B cell (primary cell): ENCODE results near the gene ZNF786. TPM values are rescaled to one million over a fixed set of nuclear protein-coding genes. Genes with fewer than 3 reads are reported as not detected.

Experiments used
- ATAC-seq: fragments of 200-7000 bp; cut with Tn5 transposase; one replicate; pipeline ENCODE4 v1.10.0; 2021; ENCODE audit warnings: low read depth, mild to moderate bottlenecking, moderate number of reproducible peaks, moderate library complexity
- CTCF ChIA-PET: fragments of 350-600 bp; sonication (Branson Sonifier 250); formaldehyde crosslinking; loops from one replicate; lab custom pipeline; 2021; ENCODE audit warnings: antibody characterized with exemption, inconsistent platforms; lab: Charles Lee
- POLR2A ChIA-PET: fragments of 350-600 bp; sonication (Branson Sonifier 250); formaldehyde crosslinking; loops from one replicate; lab custom pipeline; 2021; ENCODE audit warnings: antibody characterized with exemption; lab: Charles Lee
- DNase-seq: peaks from one replicate; pipeline ENCODE4 v3.0.0; 2013
- H2AFZ ChIP-seq: 2 replicates; pipeline ENCODE4 v1.6.1; 2012; ENCODE audit warnings: mild to moderate bottlenecking, low read depth, low read length; ENCODE audit not compliant: insufficient read depth, poor library complexity, severe bottlenecking
- H3K27ac ChIP-seq, 2 donors: 1 replicate in 1 of 2; 2 replicates in 1 of 2; pipeline ENCODE4 v1.5.1; 2012 to 2013; ENCODE audit warnings: low read length in 2 of 2, mild to moderate bottlenecking in 2 of 2, moderate library complexity in 1 of 2
- H3K27me3 ChIP-seq, 4 experiments: fragments of 200-600 bp in 1 of 4; sonication (generic) in 1 of 4; replicated peaks in 1 of 4; 1 replicate in 2 of 4; 2 replicates in 2 of 4; pipeline versions ENCODE4 v1.6.1 to v1.7.0; 2013 to 2016; ENCODE audit warnings: low read length in 3 of 4, mild to moderate bottlenecking in 2 of 4, mixed read lengths in 1 of 4, moderate library complexity in 1 of 4; ENCODE audit not compliant: insufficient read depth in 4 of 4, control insufficient read depth in 3 of 4; ENCODE audit errors: control extremely low read depth in 1 of 4
- H3K36me3 ChIP-seq, 2 experiments: replicated peaks in 1 of 2; 1 replicate in 1 of 2; 2 replicates in 1 of 2; pipeline versions ENCODE4 v1.6.1 to v1.7.1; 2013; ENCODE audit warnings: low read length in 1 of 2; ENCODE audit not compliant: insufficient read depth in 2 of 2, control insufficient read depth in 1 of 2; ENCODE audit errors: control extremely low read depth in 1 of 2, extremely low read depth in 1 of 2
- H3K4me1 ChIP-seq, 2 donors: fragments of 200-600 bp in 1 of 2; sonication (generic) in 1 of 2; 1 replicate in 1 of 2; 2 replicates in 1 of 2; pipeline versions ENCODE4 v1.5.1 to v1.6.1; 2013 to 2017; ENCODE audit warnings: low read length in 2 of 2; ENCODE audit not compliant: control insufficient read depth in 2 of 2, insufficient read depth in 2 of 2
- H3K4me2 ChIP-seq: replicated peaks from 2 replicates; pipeline ENCODE3; 2012; ENCODE audit warnings: mild to moderate bottlenecking, low read depth, low read length; ENCODE audit not compliant: poor library complexity, severe bottlenecking
- H3K4me3 ChIP-seq, 5 experiments: fragments of 200-600 bp in 1 of 5; sonication (generic) in 1 of 5; 1 replicate in 3 of 5; 2 replicates in 2 of 5; pipeline versions ENCODE4 v1.5.1 to v1.7.0; 2011 to 2016; ENCODE audit warnings: low read length in 4 of 5, mild to moderate bottlenecking in 4 of 5, low read depth in 2 of 5, control low read depth in 1 of 5, moderate library complexity in 1 of 5; ENCODE audit not compliant: insufficient read depth in 1 of 5; ENCODE audit errors: control extremely low read depth in 1 of 5, extremely low read depth in 1 of 5
- H3K79me2 ChIP-seq: fragments of 200-600 bp; sonication (generic); one replicate; pipeline ENCODE4 v1.6.0; 2016; ENCODE audit warnings: low read length; ENCODE audit not compliant: control insufficient read depth, insufficient read depth
- H3K9ac ChIP-seq: fragments of 200-600 bp; sonication (generic); 2 replicates; pipeline ENCODE4 v1.6.1; 2017; ENCODE audit warnings: mild to moderate bottlenecking, low read length, moderate library complexity
- H3K9me3 ChIP-seq, 3 donors: one replicate each; pipeline versions ENCODE4 v1.6.1 to v1.7.1; 2013; ENCODE audit warnings: low read length in 2 of 3; ENCODE audit not compliant: control insufficient read depth in 2 of 3, insufficient read depth in 1 of 3; ENCODE audit errors: control extremely low read depth in 1 of 3
- H4K20me1 ChIP-seq: 2 replicates; pipeline ENCODE4 v1.6.0; 2012; ENCODE audit warnings: mild to moderate bottlenecking, low read length; ENCODE audit not compliant: insufficient read depth, control insufficient read depth, poor library complexity, severe bottlenecking
- H3K27ac Mint-ChIP-seq: one replicate; pipeline ENCODE4 v1.8.0; 2021; ENCODE audit warnings: mixed read lengths
- H3K27me3 Mint-ChIP-seq: one replicate; pipeline ENCODE4 v1.8.0; 2021; ENCODE audit warnings: mixed read lengths
- H3K4me1 Mint-ChIP-seq: one replicate; pipeline ENCODE4 v1.8.0; 2021; ENCODE audit warnings: mixed read lengths
- H3K4me3 Mint-ChIP-seq: one replicate; pipeline ENCODE4 v1.8.0; 2021; ENCODE audit warnings: mixed read lengths
- H3K9me3 Mint-ChIP-seq: one replicate; pipeline ENCODE4 v1.8.0; 2022; ENCODE audit warnings: mixed read lengths; ENCODE audit not compliant: insufficient read depth
- EZH2 ChIP-seq: IDR thresholded peaks from 2 replicates; pipeline ENCODE4 v1.6.1; 2012; ENCODE audit warnings: borderline replicate concordance, low read depth, mild to moderate bottlenecking, moderate library complexity, low read length; ENCODE audit not compliant: insufficient read depth, poor library complexity, severe bottlenecking
- WGBS: methylation state at CpG from one replicate; pipeline ENCODE4 v1.1.5; 2013; ENCODE audit warnings: missing lambda C conversion rate; ENCODE audit not compliant: insufficient coverage; 5-methylcytosine and 5-hydroxymethylcytosine counted together
- intact Hi-C: fragments of 100-400 bp; cut with micrococcal nuclease; formaldehyde crosslinking; loops from one replicate; pipeline ENCODE4 v1.10.0; 2022
- polyA plus RNA-seq: library from polyadenylated mRNA; depleted of rRNA; stranded (reverse); fragments of >200 nt; gene quantifications from 2 replicates; pipeline ENCODE4 v1.2.3, GENCODE V29; 2012
- total RNA-seq, 2 donors: library from RNA; stranded (reverse); fragments of 120-200 nt in 1 of 2; gene quantifications; 1 replicate in 1 of 2; 2 replicates in 1 of 2; pipeline versions ENCODE4 v1.2.3 to v1.2.4, GENCODE V29; 2013 to 2022
- TF ChIP-seq, protein P1 (sequence below): fragments of 200-600 bp; IDR thresholded peaks from one replicate; pipeline ENCODE4 v1.8.0; 2022; ENCODE audit warnings: antibody characterized with exemption, mild to moderate bottlenecking

ZNF786 gene
- total and polyA plus RNA-seq, 2 donors (not counting 1 experiment from before 2014, with no cell fraction given): 6.4 to 14.7 TPM

DNA sequence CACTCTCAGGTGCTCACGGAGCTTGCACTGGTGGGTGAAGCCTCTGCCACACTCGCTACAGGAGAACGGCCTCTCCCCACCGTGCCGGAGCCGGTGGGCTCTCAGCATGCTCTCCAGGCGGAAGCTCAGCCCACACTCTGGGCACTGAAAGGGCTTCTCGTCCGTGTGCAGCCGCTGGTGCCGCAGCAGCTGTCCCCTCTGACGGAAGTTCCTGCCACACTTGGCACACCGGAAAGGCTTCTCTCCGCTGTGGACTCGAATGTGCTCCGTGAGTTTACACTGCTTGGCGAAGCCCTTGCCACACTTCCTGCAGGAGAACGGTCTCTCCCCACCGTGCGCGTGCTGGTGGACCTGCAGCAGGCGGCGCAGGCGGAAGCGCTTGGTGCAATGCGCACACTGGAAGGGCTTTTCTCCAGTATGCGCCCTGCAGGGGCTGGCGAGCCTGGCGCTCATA, 19.3 kb downstream of the ZNF786 start:
- WGBS: 97% methylated on average over 29 of the region's 29 CpGs
- Histone ChIP-seq H3K4me2 (no peak overlapping the region), H3K36me3 (peaks cover 0 to 33% of the 10 kb centered on the region in 2 experiments), H3K27me3 (no peaks in the 10 kb centered on the region), H3K4me1 (no peaks in the 10 kb centered on the region), H2AFZ (no peak overlapping the region), H4K20me1 (no peaks in the 10 kb centered on the region), H3K27ac (no peak overlapping the region), H3K79me2 (no peaks in the 10 kb centered on the region), H3K9me3 (peaks cover 0 to 10% (median 0%) of the 10 kb centered on the region in 3 donors), H3K4me3 (peak overlapping the region in 1 of 5 experiments; percentile 5), H3K9ac (no peak overlapping the region)
- TF ChIP-seq EZH2: no peak
- TF ChIP-seq, protein P1, sequence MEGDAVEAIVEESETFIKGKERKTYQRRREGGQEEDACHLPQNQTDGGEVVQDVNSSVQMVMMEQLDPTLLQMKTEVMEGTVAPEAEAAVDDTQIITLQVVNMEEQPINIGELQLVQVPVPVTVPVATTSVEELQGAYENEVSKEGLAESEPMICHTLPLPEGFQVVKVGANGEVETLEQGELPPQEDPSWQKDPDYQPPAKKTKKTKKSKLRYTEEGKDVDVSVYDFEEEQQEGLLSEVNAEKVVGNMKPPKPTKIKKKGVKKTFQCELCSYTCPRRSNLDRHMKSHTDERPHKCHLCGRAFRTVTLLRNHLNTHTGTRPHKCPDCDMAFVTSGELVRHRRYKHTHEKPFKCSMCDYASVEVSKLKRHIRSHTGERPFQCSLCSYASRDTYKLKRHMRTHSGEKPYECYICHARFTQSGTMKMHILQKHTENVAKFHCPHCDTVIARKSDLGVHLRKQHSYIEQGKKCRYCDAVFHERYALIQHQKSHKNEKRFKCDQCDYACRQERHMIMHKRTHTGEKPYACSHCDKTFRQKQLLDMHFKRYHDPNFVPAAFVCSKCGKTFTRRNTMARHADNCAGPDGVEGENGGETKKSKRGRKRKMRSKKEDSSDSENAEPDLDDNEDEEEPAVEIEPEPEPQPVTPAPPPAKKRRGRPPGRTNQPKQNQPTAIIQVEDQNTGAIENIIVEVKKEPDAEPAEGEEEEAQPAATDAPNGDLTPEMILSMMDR: no peak
- H3K27ac Mint-ChIP-seq: no peak overlapping the region
- DNase-seq (no peak), ATAC-seq (no peak)
- H3K9me3 Mint-ChIP-seq: no peaks in the 10 kb centered on the region
- no peaks in the 10 kb centered on the region for H3K27me3 Mint-ChIP-seq
- POLR2A ChIA-PET: no interaction called here
- H3K4me1 Mint-ChIP-seq: peaks cover 3% of the 10 kb centered on the region
- H3K4me3 Mint-ChIP-seq: no peak overlapping the region
- intact Hi-C loops: no loop called here
- CTCF ChIA-PET: interaction anchor here (3.2 kb wide), 1 partner anchor 66 kb away, joined by 7 read pairs; no protein-coding TSS in a partner anchor

DNA sequence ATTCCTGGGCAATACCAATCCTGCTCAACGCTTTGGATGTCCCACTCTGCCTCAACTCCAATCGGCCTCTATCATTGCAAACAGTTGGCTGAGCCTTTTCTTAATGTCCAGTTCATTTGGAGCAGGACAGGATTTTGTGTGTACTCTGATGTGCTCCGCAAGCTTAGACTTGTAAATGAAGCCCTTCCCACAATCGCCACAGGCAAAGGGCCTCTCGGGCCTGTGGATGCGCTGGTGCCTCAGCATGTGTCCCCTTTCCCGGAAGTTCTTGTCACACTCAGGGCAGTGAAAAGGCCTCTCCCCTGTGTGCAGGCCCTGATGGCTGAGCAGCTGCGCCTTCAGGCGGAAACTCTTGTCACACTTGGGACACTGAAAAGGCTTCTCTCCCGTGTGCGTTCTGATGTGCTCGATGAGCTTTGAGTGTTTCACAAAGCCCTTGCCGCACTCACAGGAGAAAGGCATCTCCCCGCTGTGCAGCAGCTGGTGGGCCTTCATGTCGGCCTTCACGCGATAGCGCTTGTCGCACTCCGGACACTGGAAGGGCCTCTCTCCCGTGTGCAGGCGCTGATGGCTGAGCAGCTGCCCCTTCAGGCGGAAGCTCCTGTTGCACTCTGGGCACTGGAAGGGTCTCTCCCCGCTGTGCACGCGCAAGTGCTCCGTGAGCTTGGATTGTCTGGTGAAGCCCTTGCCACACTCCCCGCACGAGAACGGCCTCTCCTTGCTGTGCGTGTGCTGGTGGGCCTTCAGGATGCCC, 20.0 kb downstream of the ZNF786 start:
- H3K9me3 Mint-ChIP-seq: no peaks in the 10 kb centered on the region
- H2AFZ ChIP-seq: no peak overlapping the region
- H3K27me3 Mint-ChIP-seq: no peaks in the 10 kb centered on the region
- 98% methylated on average over 30 of the region's 31 CpGs for WGBS
- TF ChIP-seq, protein P1: no peak
- TF ChIP-seq EZH2: no peak
- H3K4me2 ChIP-seq: no peak overlapping the region
- no peak overlapping the region for H3K9ac ChIP-seq
- H3K27ac ChIP-seq: no peak overlapping the region
- ATAC-seq (no peak), DNase-seq (no peak)
- H3K9me3 ChIP-seq: peaks cover 0 to 10% (median 0%) of the 10 kb centered on the region in 3 donors
- ChIA-PET CTCF (interaction anchor here (3.2 kb wide), 1 partner anchor 65 kb away, joined by 7 read pairs; no protein-coding TSS in a partner anchor), POLR2A (no interaction called here)
- H3K4me3 Mint-ChIP-seq: no peak overlapping the region
- no peaks in the 10 kb centered on the region for H4K20me1 ChIP-seq
- H3K4me1 ChIP-seq: peaks cover 0 to 3% of the 10 kb centered on the region in 2 donors
- H3K4me3 ChIP-seq: no peak overlapping the region
- no peak overlapping the region for H3K27ac Mint-ChIP-seq
- no peaks in the 10 kb centered on the region for H3K79me2 ChIP-seq
- H3K4me1 Mint-ChIP-seq: peaks cover 6% of the 10 kb centered on the region
- no peaks in the 10 kb centered on the region for H3K27me3 ChIP-seq
- intact Hi-C loops: no loop called here
- H3K36me3 ChIP-seq: peaks cover 0 to 33% of the 10 kb centered on the region in 2 experiments
